GM12891 (cell line): ENCODE data around the gene AKR7A2.

Experiments used
- POLR2A ChIP-seq: IDR thresholded peaks from 2 replicates; pipeline ENCODE4 v1.6.1; 2011; ENCODE audit warnings: low read depth, low read length, control low read depth
- POLR2AphosphoS5 ChIP-seq: IDR thresholded peaks from 2 replicates; pipeline ENCODE4 v1.6.1; 2011; ENCODE audit warnings: low read depth, low read length, control low read depth
- TAF1 ChIP-seq: IDR thresholded peaks from 2 replicates; pipeline ENCODE4 v1.6.1; 2011; ENCODE audit warnings: low read depth, low read length, control low read depth

DNA sequence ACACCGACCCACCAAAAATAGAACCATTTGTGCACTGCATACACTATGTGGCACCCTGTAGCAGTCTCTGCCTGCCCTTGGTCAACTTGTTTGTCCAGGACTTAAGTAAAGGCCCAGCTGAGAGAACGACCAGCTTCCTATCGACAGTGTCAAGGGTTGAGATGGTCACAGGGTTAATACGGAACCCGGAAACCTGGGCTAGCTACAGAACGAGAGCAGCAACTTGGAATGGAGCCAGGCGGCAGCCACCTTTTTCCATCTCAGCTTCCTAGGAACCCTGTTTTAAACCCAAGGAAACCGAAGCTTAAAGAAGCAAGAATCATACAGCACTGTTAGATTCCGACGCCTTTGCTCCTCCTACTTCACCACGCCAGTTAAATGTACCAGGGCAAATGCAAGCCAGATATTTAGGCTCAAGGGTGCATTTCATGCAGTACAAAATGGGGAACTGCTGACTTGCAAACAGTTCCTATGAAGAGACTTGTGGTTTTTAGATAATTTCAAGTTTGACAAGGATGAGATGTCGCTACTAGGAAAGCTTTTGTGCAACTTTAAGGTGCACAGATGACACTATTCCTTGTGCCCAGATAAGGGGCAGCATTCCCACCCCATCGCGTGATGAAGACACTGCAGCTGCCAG is 35.7 kb upstream of the AKR7A2 start:
- TF ChIP-seq POLR2AphosphoS5, result no peak
- no peak for TF ChIP-seq POLR2A
- no peak for TF ChIP-seq TAF1
